GM18499 (cell line): ENCODE measurements around the gene HK3.
"Not testable (repeated sequence)": the region's sequence is repeated elsewhere in the genome, so short reads cannot be mapped to it uniquely, and the experiment has no call there.

ENCODE experiments used
- ATAC-seq: cut with Tn5 transposase; IDR thresholded peaks from one replicate; pipeline ENCODE4 v1.9.1; 2021; ENCODE audit warnings: moderate number of reproducible peaks; ENCODE audit not compliant: insufficient read depth, unreplicated experiment

The HK3 gene

DNA sequence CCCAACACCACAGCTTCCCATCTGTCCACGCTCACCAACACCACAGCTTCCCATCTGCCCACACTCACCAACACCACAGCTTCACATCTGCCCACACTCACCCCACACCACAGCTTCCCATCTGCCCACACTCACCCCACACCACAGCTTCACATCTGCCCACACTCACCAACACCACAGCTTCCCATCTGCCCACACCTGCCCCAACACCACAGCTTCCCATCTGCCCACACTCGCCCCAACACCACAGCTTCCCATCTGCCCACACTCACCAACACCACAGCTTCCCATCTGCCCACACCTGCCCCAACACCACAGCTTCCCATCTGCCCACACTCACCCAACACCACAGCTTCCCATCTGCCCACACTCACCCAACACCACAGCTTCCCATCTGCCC lies 26.6 kb downstream of the HK3 start:
- not testable (repeated sequence) for ATAC-seq

DNA sequence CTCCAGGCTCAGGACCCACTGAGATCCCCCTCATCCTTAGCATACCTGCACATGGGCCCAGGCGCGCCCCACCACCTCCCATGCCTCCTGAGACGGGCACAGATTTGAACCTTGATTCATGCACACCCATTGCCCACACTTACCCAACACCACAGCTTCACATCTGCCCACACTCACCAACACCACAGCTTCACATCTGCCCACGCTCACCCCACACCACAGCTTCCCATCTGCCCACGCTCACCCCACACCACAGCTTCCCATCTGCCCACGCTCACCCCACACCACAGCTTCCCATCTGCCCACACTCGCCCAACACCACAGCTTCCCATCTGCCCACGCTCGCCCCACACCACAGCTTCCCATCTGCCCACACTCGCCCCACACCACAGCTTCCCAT lies 28.5 kb downstream of the HK3 start:
- not testable (repeated sequence) for ATAC-seq

DNA sequence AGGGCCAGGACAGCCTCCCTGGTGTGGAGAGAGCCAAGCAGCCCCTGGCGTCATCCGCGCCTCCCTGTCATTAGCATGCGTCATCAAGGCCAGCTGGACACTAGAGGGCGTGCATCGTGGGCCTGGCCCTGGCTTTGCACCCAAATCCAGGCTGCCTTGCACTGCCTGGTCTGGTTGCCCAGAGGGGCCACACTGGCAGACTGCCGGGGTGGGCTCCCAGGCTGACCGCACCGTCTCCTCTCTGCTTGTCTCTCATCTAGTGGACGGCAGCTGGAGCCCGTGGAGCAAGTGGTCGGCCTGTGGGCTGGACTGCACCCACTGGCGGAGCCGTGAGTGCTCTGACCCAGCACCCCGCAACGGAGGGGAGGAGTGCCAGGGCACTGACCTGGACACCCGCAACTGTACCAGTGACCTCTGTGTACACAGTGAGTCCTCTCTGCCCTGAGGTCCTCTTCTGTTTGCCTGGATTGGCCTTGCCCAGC lies 29.0 kb downstream of the HK3 start:
- ATAC-seq, result no peak

DNA sequence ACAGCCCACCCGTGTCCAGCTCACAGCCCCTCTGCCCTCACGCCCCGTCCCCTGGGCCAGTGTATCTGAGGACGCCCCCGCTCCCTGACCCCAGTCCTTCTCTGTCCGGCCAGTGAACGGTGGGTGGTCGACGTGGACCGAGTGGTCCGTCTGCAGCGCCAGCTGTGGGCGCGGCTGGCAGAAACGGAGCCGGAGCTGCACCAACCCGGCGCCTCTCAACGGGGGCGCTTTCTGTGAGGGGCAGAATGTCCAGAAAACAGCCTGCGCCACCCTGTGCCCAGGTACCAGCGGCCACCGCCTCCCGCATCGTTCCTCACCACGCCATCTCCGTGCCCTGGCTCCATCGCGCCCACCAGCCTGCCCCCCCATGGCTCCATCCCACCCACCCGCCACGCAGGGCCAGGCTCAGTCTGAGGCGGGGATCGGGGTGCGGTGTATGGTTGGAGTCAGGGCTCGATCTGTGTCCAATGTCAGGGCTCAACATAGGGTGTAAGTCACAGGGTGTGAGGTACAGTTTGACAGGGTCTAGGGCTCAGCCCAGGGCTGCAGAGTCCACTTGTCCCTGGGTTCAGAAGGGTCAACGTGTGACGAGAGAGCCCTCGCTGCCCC lies 29.5 kb downstream of the HK3 start:
- ATAC-seq, result no peak

DNA sequence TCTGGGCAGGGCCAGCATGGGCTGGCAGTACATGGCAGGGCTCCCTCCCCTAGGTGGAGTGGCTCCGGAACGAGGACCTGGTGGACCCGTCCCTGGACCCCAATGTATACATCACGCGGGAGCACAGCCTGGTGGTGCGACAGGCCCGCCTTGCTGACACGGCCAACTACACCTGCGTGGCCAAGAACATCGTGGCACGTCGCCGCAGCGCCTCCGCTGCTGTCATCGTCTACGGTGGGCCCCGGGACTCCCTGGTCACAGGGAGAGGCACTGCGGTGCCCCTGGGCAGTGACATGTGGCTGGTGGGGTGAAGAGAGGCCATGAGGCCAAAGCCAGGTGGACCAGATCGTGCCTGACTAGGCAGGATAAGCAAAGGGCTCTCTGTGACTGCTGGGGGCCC lies 30.4 kb downstream of the HK3 start:
- ATAC-seq, result no peak

DNA sequence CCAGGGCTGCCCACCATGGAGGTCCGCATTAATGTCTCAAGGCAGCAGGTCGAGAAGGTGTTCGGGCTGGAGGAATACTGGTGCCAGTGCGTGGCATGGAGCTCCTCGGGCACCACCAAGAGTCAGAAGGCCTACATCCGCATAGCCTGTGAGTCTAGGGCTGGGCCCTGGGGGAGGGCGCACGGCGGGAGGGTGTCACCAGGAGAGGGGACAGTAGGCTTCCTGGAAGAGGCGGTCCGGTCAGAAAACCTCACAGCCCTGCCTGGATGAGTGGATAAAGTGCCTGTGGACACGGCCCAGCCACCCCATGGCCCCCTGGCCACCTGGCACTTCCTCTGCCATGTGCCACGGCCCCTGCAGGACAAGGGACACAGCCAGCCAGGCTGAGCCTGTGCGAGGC lies 31.0 kb downstream of the HK3 start:
- ATAC-seq, result no peak

DNA sequence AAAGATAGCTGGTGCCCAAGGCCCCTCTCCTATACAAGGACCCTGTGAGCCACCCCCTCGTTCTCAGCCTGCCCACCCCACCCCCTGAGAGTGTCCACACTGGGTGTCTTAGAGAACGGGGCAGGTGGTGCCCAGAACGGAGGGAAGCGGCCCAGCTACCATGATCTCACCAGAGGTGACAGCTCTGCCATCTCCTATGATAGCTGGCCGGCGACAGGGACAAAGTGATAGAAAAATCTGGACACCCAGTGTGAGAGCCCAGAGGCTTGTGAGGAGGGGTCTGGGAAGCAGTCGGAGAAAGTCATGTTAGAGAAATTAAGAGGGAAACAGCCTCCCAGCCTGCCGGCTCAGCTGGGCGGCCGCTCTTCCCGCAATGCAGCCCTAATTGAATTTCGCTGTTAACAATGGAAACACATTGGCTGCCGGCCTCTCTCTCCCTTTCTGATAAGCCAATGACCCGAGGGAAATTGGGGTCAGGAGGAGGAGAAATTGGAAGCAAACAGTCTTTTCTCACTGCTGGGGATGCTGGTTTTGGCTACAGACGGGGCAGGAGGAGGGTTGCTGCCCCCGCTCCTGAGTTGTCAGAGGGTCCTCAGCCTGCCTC lies 32.3 kb downstream of the HK3 start:
- no peak for ATAC-seq

DNA sequence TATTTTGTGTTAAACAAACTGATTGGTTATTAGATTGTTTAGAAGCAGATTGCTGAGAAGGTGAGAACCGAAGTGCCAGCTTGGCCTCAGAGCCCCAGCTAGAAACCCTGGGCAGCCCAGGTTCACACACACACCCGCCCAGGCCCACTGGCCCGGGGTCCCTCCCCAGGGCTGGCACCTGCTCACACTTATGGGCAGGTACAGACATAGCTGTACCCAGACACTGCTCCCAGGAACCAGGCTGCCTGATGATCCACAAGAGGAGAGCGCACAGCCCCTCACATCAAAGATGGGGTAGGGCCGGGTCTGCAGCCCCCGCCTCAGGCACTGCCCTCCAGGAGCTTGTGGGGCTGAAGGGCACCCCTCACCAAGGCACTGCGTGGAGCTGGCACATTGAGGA lies 33.2 kb downstream of the HK3 start:
- ATAC-seq, result no peak

DNA sequence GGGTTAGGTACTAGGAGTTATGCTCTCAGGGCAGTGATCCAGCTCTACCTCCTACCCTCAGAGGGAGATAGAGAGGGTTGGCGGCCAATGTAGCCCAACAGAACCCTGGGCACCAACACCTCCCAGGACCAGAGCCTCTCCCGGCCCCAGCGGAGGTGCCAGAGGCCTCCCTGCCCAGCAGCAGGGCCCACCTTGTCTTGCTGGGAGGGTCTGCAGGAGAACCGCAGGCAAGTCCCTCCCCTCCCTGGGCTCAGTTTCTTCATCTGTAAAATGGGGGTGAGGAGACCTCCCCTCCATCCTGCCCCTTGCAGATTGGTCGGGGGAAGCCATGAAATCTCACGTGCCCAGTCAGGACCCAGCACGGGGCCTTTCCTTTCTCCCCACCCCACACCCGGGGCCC lies 34.4 kb downstream of the HK3 start:
- ATAC-seq, result no peak

DNA sequence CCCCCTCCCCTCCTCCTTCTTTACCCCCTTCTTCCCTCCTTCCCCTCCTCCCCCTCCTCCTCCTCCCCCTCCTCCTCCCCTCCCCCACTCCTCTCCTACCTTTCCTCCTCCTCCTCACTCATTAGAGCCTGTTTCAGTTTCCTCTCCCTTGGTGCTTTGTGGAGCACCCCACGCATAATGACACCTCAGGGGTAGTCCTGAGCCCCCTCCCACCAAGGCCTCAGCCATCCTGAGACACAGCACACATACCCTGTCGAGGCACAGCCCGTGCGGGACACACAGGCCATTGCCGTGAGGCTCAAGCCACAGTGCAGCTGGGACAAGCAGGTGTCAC lies 35.4 kb downstream of the HK3 start:
- ATAC-seq, result no peak

DNA sequence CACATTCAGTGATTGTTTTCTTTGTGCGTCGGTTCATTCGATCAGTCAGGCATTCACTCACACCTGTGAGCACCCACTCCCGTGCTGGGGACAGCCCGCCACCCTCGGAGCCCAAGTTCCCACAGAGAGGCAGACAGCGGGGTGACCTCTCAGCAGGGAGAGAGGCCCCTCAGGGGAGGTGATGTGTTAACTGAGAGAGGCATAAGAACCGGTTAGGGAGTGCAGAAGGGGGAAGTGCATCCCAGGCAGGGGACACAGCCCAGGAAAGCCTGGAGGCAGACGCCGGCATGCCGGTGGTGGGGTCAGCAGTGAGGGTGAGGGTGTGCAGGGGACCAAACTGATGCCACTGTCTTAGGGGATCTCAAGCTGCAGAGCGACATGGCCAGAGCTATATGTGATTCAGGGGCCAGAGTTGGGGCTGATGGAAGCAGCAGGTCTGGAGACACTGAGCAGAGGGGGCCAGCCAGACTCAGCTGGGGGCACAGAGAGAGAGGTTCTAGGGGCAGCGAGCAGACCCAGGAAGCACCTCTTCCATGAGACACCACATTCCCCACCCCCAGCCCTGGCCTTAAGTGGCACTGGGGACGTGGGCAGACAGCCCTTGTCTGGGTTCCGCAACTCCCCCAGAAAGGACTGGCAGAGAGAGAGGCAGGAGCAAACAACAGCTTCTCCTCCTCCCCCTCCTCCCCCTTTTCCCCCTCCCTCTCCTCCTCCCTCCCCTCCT lies 35.9 kb downstream of the HK3 start:
- no peak for ATAC-seq

DNA sequence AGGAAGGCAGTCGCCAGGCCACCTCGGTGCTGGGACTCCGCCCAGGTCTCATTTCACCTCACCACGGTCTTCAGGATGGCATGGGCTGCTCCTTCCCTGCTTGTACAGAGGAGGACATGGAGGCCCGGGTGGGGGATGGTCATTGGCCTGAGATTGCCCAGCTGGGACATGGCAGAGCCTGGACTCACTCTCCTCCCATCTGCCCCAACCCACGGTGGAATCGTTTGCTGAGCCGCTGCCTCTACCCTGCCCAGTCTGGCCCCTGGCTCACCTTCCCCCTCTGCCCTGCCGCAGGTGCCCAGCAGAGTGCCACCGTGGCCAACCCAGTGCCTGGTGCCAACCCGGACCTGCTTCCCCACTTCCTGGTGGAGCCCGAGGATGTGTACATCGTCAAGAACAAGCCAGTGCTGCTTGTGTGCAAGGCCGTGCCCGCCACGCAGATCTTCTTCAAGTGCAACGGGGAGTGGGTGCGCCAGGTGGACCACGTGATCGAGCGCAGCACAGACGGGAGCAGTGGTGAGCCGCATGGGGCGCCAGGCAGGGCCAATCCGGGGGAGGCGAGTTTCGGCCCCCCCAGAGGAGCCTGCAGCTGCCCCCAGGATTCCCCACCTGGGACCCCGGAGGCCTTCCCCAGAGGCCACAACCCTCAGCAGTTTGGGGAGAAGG lies 36.7 kb downstream of the HK3 start:
- no peak for ATAC-seq

DNA sequence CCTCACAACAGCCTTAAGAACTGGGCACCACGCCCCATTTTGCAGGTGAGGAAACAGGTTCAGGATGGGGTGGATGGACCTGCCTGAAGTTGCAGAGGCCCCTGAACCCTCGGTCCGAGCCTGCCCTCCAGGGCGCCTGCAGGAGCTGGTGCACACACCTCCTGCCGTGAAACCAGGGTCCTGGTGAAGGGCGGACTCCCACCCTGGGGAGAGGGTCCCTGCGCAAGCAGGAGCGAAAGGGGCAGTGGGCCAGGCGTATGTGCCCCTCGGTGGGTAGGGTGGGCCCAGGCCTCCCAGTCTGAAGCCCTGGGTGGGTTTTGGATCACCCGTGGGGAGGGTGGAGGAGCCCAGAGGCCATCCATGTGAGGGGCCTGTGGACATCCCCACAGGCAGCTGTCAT lies 37.9 kb downstream of the HK3 start:
- ATAC-seq, result no peak

DNA sequence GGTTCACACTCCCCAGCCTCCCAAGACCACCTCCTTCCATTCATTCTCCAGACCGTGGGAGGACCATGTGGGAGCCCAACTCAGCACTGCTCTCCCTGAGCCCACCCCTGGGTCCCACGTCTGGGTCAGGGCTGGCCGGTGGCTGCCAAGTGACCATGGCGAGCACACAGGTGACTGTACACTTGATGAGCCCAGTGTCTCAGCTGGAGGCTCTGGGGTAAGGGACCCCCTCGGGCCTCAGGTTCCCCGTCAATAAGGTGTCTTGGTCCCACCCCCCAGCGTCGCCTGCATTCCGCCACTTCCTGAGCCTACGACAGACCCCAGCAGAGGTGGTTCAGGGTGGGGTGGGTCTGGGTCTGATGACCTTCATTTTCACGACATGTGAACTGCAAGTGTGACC lies 38.8 kb downstream of the HK3 start:
- no peak for ATAC-seq

DNA sequence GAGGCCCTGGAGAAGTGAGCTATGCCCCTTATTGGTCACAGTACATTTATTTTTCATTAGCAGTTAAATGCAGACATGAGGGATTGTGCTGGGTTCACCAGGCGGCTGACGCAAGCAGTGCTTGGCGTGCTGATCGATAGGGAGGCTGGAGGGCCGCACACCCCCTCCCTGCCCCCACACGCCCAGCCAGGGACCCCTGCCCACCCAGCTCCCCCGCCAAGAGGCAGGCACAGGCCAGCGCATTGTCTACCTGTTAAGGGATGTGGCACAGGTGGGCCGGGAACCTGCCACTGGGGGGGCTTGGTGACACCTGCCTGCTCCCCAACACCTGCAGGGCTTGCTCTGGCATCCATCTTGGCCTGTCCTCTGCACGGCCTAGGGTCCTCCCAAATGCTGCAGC lies 39.2 kb downstream of the HK3 start:
- ATAC-seq, result no peak

DNA sequence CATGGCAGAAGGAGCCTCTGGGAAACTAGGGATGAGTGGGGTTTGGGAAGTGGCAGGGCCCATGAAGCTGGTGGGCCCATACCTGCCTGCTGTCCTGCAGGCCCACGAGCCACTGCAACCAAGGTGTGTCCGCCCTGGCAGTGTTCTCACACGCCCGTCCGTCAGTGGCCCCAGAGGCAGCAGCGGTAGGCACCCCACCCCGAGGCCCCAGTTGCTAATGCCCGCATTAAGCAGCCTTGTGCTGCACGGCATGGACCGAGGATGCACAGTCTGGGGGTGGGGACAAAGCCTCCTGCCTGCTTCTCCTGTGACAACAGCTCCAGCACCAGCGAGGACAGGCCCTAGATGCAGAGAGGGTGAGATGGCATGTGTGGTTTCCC lies 41.3 kb downstream of the HK3 start:
- ATAC-seq, result no peak

DNA sequence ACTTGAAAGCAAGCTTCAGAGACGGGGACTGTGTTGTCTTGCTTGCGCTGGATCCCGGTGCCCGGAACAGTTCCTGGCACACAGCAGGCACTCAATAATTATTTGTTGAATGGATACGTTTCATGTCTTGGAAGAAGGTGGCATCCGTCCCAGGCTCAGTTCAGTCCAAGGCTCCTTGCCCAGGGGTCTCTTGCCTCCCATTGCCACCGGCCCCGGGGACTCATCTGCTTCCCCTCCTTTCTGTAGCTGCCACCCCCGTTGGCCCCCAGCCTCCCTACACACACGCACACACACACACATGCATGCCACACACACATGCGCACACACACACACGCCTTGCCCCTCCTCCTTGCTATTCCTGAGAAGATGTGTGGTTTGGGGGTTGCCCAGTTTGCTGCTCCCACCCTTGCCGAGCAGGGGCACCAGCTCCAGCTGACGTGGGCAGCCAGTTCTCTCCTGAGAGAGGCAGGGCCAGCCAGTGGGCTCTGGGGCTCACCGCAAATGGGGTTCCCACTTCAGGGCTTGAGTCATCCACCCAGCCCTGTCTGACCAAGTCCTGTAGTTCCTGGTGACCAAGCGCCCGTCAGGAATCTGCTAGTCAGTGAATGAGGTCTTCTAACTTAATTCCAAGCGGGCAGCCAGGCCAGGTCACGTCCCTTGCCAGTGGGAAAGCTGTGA lies 41.8 kb downstream of the HK3 start:
- no peak for ATAC-seq

DNA sequence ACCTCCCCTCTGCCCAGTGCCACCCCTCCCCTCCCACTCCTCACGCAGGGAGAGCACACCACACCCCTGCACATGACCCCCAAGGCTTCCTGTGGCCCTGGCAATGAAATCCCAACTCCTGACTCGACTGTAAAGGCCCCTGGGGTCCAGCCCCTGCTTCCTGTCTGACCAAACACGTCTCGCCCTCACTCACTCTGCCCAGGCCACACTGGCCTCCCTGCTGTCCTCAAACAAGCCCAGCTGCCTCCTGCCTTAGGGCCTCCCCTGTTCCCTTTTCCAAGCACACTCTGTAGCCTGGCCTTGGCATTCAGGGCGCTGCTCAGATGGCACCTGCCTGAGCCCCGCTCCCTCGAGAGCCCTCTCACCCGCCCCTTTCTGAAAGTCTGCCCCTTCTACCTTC lies 42.4 kb downstream of the HK3 start:
- no peak for ATAC-seq

DNA sequence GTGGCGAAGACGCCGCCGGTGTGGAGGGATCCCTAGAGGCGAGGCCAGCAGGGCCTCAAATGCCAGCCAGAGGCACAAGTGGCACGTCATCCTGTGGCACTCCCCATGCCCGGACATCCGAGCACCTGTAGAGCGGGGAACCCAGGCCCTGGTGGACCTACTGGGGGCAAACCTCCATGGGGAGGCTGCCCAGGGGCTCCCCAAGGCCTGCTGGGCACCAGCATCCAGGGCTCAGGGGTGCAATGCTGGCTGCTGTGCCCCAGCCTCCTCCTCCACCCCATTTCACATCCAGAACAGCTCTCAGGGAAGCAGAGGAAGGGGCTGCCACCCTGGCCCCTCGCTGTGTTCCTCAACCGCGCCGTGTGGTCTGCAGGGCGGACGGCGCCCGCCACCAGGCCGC lies 43.5 kb downstream of the HK3 start:
- no peak for ATAC-seq

DNA sequence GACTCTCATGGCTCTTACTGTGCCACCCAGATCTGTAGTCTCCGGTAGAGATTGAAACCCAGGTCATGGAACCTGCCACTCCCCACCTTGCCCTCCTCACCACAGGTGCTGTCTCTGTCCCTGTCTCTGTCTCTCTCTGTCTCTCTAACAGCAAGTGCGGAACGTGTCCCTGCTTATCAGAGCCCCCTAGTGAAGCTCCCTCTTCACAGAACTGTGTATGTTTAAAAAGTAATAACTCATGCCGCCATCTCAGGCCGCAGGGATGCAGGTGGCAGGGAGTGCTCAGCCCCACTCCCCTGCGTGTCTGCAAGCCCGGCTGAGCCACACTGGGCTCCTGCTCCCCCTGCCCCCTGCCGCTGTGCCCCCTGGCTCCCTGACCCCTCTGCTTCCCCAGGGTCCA lies 45.0 kb downstream of the HK3 start:
- no peak for ATAC-seq
